ENCODE results near the gene TTLL11. TPM values are rescaled to one million over a fixed set of nuclear protein-coding genes. Genes with fewer than 3 reads are reported as not detected.

TTLL11 gene
- total and polyA plus RNA-seq, 4 donors = 1.4 to 4.5 (median 3.6) TPM

DNA sequence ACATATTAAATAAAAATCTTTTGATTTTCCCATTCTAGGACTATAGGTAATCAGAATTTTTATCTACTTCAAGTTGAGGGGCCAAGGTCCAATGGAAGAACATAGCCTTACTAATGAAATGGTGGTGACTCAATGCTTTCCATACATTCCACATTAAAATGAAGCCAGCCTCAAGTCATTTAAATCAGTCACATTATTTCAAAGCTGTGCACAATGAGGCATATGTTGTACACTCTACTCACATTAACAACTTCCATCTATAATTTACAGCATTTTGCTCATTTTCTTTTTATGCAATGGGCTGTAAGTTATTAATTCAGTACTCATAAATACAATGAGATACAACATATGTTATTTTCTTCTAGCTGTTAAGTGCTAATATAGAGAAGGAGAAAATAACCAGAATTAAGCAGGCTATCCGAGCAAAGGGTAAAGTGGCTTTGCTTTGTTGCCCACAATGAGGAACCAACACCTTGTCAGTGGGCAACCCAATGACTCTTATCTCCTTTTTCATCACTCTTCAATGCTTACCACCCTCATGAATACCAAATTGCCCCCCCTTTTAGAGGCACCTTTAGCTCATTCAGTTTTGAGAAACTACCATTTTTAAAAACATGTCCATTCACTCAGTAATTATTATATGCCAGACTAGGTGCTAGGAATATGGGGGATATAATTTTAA is 52.4 kb downstream of the TTLL11 start:
- no peak overlapping the region for H3K27ac ChIP-seq (ENCODE audit: low read depth in 1 of 2, low read length in 2 of 2)
- no peak for DNase-seq (ENCODE audit: low spot score)
- 48% methylated on average over 1 of the region's 1 CpG for WGBS

DNA sequence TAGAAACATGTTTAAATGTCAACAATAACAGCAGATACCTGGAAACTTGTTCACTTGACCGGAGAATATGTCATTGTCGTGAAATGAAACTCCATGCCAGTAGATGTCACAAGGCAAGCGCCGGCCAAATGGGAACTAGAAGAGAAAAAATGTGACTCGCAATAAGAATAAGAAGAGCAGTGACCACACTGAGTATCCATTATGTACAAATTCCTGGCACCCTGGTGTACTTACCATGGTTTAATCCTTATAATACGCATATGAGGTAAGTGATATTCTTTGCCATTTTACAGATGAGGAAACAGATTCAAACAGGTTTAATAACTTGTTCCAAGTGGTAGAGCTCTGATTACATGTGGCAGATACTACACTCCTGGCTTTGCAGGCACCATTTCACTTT is 53.9 kb downstream of the TTLL11 start:
- no peak for TF ChIP-seq FOXA2 (IDR thresholded peaks at IDR 0.05)
- TF ChIP-seq HNF4G (IDR thresholded peaks at IDR 0.05) = no peak
- no peak for TF ChIP-seq EGR1 (IDR thresholded peaks at IDR 0.05; ENCODE audit: low read depth in 2 of 2)
- TF ChIP-seq TAF1 (conservative IDR thresholded peaks at IDR 0.05) = no peak
- no peak for TF ChIP-seq RXRA (IDR thresholded peaks at IDR 0.05)
- TF ChIP-seq, protein P1, sequence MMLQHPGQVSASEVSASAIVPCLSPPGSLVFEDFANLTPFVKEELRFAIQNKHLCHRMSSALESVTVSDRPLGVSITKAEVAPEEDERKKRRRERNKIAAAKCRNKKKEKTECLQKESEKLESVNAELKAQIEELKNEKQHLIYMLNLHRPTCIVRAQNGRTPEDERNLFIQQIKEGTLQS (IDR thresholded peaks at IDR 0.05) = no peak
- no peak for TF ChIP-seq HNF4A (conservative IDR thresholded peaks at IDR 0.05)
- TF ChIP-seq, protein P2, sequence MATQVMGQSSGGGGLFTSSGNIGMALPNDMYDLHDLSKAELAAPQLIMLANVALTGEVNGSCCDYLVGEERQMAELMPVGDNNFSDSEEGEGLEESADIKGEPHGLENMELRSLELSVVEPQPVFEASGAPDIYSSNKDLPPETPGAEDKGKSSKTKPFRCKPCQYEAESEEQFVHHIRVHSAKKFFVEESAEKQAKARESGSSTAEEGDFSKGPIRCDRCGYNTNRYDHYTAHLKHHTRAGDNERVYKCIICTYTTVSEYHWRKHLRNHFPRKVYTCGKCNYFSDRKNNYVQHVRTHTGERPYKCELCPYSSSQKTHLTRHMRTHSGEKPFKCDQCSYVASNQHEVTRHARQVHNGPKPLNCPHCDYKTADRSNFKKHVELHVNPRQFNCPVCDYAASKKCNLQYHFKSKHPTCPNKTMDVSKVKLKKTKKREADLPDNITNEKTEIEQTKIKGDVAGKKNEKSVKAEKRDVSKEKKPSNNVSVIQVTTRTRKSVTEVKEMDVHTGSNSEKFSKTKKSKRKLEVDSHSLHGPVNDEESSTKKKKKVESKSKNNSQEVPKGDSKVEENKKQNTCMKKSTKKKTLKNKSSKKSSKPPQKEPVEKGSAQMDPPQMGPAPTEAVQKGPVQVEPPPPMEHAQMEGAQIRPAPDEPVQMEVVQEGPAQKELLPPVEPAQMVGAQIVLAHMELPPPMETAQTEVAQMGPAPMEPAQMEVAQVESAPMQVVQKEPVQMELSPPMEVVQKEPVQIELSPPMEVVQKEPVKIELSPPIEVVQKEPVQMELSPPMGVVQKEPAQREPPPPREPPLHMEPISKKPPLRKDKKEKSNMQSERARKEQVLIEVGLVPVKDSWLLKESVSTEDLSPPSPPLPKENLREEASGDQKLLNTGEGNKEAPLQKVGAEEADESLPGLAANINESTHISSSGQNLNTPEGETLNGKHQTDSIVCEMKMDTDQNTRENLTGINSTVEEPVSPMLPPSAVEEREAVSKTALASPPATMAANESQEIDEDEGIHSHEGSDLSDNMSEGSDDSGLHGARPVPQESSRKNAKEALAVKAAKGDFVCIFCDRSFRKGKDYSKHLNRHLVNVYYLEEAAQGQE (IDR thresholded peaks at IDR 0.05) = no peak
- no peak for TF ChIP-seq RAD21 (IDR thresholded peaks at IDR 0.05)
- TF ChIP-seq ZBTB33 (IDR thresholded peaks at IDR 0.05) = no peak
- no peak for DNase-seq (ENCODE audit: low spot score)
- WGBS = 98% methylated on average over 6 of the region's 6 CpGs
- Histone ChIP-seq H3K9ac (ENCODE audit: low read depth in 1 of 2, low read length in 2 of 2) (no peak overlapping the region), H3K36me3 (ENCODE audit: control insufficient read depth in 4 of 4, insufficient read depth in 3 of 4, low read depth in 1 of 4, low read length in 3 of 4) (peaks cover 0 to 9% (median 3%) of the 10 kb centered on the region in 4 donors), H3K9me3 (ENCODE audit: control insufficient read depth in 4 of 4, low read length in 3 of 4) (no peaks in the 10 kb centered on the region), H3K27ac (ENCODE audit: low read depth in 1 of 2, low read length in 2 of 2) (no peak overlapping the region), H3K4me1 (ENCODE audit: control insufficient read depth in 4 of 4, insufficient read depth in 4 of 4, low read length in 3 of 4) (peaks cover 0 to 2% (median 0%) of the 10 kb centered on the region in 4 donors), H3K4me3 (ENCODE audit: low read depth in 1 of 3, low read length in 3 of 3) (no peak overlapping the region), H3K27me3 (ENCODE audit: control insufficient read depth in 4 of 4, insufficient read depth in 4 of 4, low read length in 3 of 4) (no peaks in the 10 kb centered on the region)

More for the DNA sequence above, 52.4 kb downstream of the TTLL11 start:
- no peak overlapping the region for H3K4me3 ChIP-seq (ENCODE audit: low read depth in 1 of 3, low read length in 3 of 3)
- TF ChIP-seq, protein P3, sequence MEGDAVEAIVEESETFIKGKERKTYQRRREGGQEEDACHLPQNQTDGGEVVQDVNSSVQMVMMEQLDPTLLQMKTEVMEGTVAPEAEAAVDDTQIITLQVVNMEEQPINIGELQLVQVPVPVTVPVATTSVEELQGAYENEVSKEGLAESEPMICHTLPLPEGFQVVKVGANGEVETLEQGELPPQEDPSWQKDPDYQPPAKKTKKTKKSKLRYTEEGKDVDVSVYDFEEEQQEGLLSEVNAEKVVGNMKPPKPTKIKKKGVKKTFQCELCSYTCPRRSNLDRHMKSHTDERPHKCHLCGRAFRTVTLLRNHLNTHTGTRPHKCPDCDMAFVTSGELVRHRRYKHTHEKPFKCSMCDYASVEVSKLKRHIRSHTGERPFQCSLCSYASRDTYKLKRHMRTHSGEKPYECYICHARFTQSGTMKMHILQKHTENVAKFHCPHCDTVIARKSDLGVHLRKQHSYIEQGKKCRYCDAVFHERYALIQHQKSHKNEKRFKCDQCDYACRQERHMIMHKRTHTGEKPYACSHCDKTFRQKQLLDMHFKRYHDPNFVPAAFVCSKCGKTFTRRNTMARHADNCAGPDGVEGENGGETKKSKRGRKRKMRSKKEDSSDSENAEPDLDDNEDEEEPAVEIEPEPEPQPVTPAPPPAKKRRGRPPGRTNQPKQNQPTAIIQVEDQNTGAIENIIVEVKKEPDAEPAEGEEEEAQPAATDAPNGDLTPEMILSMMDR (IDR thresholded peaks at IDR 0.05; ENCODE audit: low read depth, low read length, missing input control) = no peak
- TF ChIP-seq RAD21 (IDR thresholded peaks at IDR 0.05) = no peak
- TF ChIP-seq, protein P2 (IDR thresholded peaks at IDR 0.05) = no peak
- TF ChIP-seq, protein P4, sequence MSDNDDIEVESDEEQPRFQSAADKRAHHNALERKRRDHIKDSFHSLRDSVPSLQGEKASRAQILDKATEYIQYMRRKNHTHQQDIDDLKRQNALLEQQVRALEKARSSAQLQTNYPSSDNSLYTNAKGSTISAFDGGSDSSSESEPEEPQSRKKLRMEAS (IDR thresholded peaks at IDR 0.05) = no peak
- no peak overlapping the region for H3K9ac ChIP-seq (ENCODE audit: low read depth in 1 of 2, low read length in 2 of 2)
- H3K36me3 ChIP-seq (ENCODE audit: control insufficient read depth in 4 of 4, insufficient read depth in 3 of 4, low read depth in 1 of 4, low read length in 3 of 4) = peaks cover 0 to 7% (median 3%) of the 10 kb centered on the region in 4 donors
- H3K4me1 ChIP-seq (ENCODE audit: control insufficient read depth in 4 of 4, insufficient read depth in 4 of 4, low read length in 3 of 4) = no peaks in the 10 kb centered on the region
- no peaks in the 10 kb centered on the region for H3K9me3 ChIP-seq (ENCODE audit: control insufficient read depth in 4 of 4, low read length in 3 of 4)
- no peaks in the 10 kb centered on the region for H3K27me3 ChIP-seq (ENCODE audit: control insufficient read depth in 4 of 4, insufficient read depth in 4 of 4, low read length in 3 of 4)
